Measurements from ENCODE around the gene TNNT3. TPM values are rescaled to one million over a fixed set of nuclear protein-coding genes. Genes with fewer than 3 reads are reported as not detected.

The TNNT3 gene
- total RNA-seq, 1 experiment from 2014 or later, result not detected

DNA sequence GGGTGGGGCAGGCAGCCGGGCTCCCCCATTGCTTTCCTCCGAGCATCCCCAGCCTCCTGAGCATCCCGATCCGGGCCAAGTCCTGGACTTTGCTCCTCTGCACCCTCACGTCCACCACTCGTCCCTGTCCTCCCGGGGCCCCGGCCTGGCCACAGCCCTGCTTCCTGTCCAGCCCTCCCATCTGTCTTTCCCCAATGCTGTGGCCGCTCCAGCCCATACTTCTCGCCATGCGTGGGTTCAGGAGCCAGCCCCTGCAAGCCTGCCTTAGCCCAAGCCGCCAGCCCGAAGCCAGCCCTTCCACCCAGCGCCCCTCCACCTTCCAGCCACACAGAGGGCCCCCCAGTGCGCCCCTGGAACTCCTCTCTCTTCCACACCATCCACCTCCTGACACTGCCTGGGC lies 51.5 kb downstream of the TNNT3 start:
- Mint-ChIP-seq H3K27ac (ENCODE audit: low read depth, unreplicated experiment) (no peak overlapping the region), H3K4me1 (ENCODE audit: insufficient read depth, unreplicated experiment) (no peaks in the 10 kb centered on the region), H3K36me3 (ENCODE audit: insufficient read depth, unreplicated experiment) (no peaks in the 10 kb centered on the region), H3K9me3 (ENCODE audit: unreplicated experiment) (no peaks in the 10 kb centered on the region), H3K27me3 (ENCODE audit: insufficient read depth, unreplicated experiment) (no peaks in the 10 kb centered on the region), H3K4me3 (ENCODE audit: unreplicated experiment) (no peak overlapping the region)
- no TSS peak for BruUV-seq (replicated peaks)
- no peak for DNase-seq (ENCODE audit: unreplicated experiment)
- TF ChIP-seq CTCF (IDR thresholded peaks at IDR 0.05; ENCODE audit: unreplicated experiment), result no peak
- ChIA-PET CTCF (no interaction called here), POLR2A (no interaction called here)
- intact Hi-C loops (cut with micrococcal nuclease), result no loop called here

- no peak for DNase-seq (ENCODE audit: unreplicated experiment)
- POLR2A ChIA-PET, result no interaction called here
- Mint-ChIP-seq H3K4me1 (ENCODE audit: insufficient read depth, unreplicated experiment) (no peaks in the 10 kb centered on the region), H3K4me3 (ENCODE audit: unreplicated experiment) (no peak overlapping the region), H3K27me3 (ENCODE audit: insufficient read depth, unreplicated experiment) (no peaks in the 10 kb centered on the region), H3K36me3 (ENCODE audit: insufficient read depth, unreplicated experiment) (no peaks in the 10 kb centered on the region), H3K9me3 (ENCODE audit: unreplicated experiment) (no peaks in the 10 kb centered on the region), H3K27ac (ENCODE audit: low read depth, unreplicated experiment) (no peak overlapping the region)
- CTCF ChIA-PET, result interaction anchor here (0.6 kb wide), 1 partner anchor 177 kb away, joined by 3 read pairs; no protein-coding TSS in a partner anchor
- no TSS peak for BruUV-seq (replicated peaks)
- intact Hi-C loops (cut with micrococcal nuclease), result no loop called here
- TF ChIP-seq CTCF (IDR thresholded peaks at IDR 0.05; ENCODE audit: unreplicated experiment), result no peak
These were observed 55.7 kb downstream of the TNNT3 start for GRCh38 chr11:1975185-1975584.

GRCh38 chr11:1978720-1979473 lies 59.4 kb downstream of the TNNT3 start:
- CTCF ChIA-PET, result interaction anchor here (0.6 to 1.5 kb wide), 6 partner anchors 10 to 1067 kb away, joined by 3 to 4 read pairs (median 3); no protein-coding TSS in a partner anchor
- H3K36me3 Mint-ChIP-seq (ENCODE audit: insufficient read depth, unreplicated experiment), result no peaks in the 10 kb centered on the region

DNA sequence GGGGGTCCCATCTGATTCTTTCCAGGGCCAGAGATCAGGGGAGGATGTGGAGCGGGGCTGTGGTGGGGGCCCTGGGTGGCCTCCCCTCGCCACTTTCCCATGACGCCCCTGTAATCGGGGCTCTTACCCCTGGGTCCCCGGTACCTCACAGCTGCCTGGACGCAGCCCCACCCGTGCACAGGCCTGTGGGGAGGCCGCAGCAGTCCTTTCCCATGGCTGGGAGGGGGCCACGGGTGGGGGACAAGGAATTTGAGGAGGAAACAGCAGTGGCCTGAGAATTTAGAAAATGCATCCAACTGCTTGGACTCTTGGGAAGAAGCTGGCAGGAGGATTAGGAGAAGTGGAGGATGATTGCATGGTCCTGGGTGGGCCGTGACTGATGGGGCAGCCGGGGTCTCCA lies 60.1 kb downstream of the TNNT3 start:
- ChIA-PET POLR2A (no interaction called here), CTCF (interaction anchor here (0.6 to 1.5 kb wide), 3 partner anchors 98 to 778 kb away, joined by 3 read pairs; no protein-coding TSS in a partner anchor)
- no peaks in the 10 kb centered on the region for H3K9me3 Mint-ChIP-seq (ENCODE audit: unreplicated experiment)
- H3K4me3 Mint-ChIP-seq (ENCODE audit: unreplicated experiment), result no peak overlapping the region
- no peaks in the 10 kb centered on the region for H3K27me3 Mint-ChIP-seq (ENCODE audit: insufficient read depth, unreplicated experiment)
- no peaks in the 10 kb centered on the region for H3K36me3 Mint-ChIP-seq (ENCODE audit: insufficient read depth, unreplicated experiment)
- no peak for TF ChIP-seq CTCF (IDR thresholded peaks at IDR 0.05; ENCODE audit: unreplicated experiment)
- no peak for DNase-seq (ENCODE audit: unreplicated experiment)
- no peak overlapping the region for H3K27ac Mint-ChIP-seq (ENCODE audit: low read depth, unreplicated experiment)
- no TSS peak for BruUV-seq (replicated peaks)
- intact Hi-C loops (cut with micrococcal nuclease), result no loop called here
- H3K4me1 Mint-ChIP-seq (ENCODE audit: insufficient read depth, unreplicated experiment), result no peaks in the 10 kb centered on the region

More at GRCh38 chr11:1978720-1979473, 59.4 kb downstream of the TNNT3 start:
- H3K27ac Mint-ChIP-seq (ENCODE audit: low read depth, unreplicated experiment), result no peak overlapping the region
- intact Hi-C loops (cut with micrococcal nuclease), result no loop called here
- BruUV-seq (replicated peaks), result no TSS peak
- DNase-seq (ENCODE audit: unreplicated experiment), result no peak
- no peaks in the 10 kb centered on the region for H3K4me1 Mint-ChIP-seq (ENCODE audit: insufficient read depth, unreplicated experiment)
- no peak for TF ChIP-seq CTCF (IDR thresholded peaks at IDR 0.05; ENCODE audit: unreplicated experiment)
- H3K4me3 Mint-ChIP-seq (ENCODE audit: unreplicated experiment), result no peak overlapping the region
- H3K9me3 Mint-ChIP-seq (ENCODE audit: unreplicated experiment), result no peaks in the 10 kb centered on the region
- POLR2A ChIA-PET, result interaction anchor here (0.6 kb wide), 1 partner anchor 49 kb away, joined by 3 read pairs; no protein-coding TSS in a partner anchor
- H3K27me3 Mint-ChIP-seq (ENCODE audit: insufficient read depth, unreplicated experiment), result no peaks in the 10 kb centered on the region

Measured in MCF 10A (cell line).